GM21723 (cell line): Measurements from ENCODE around the gene SLA2.
"Not testable (repeated sequence)": the region's sequence is repeated elsewhere in the genome, so short reads cannot be mapped to it uniquely, and the experiment has no call there.

Experiments
- ATAC-seq: cut with Tn5 transposase; IDR thresholded peaks from one replicate; pipeline ENCODE4 v1.9.1; 2021; ENCODE audit warnings: mild to moderate bottlenecking, moderate library complexity; ENCODE audit not compliant: unreplicated experiment

SLA2 gene

GRCh38 chr20:36646678-36647077, 682 bp upstream of the SLA2 start:
- ATAC-seq, result no peak

GRCh38 chr20:36645353-36645752, 643 bp downstream of the SLA2 start:
- ATAC-seq, result no peak

GRCh38 chr20:36644706-36645095, 1.3 kb downstream of the SLA2 start:
- no peak for ATAC-seq

GRCh38 chr20:36644032-36644705, 1.8 kb downstream of the SLA2 start:
- no peak for ATAC-seq

GRCh38 chr20:36642136-36642535, 3.9 kb downstream of the SLA2 start:
- ATAC-seq, result no peak

GRCh38 chr20:36641506-36641843, 4.5 kb downstream of the SLA2 start:
- ATAC-seq, result no peak

GRCh38 chr20:36638876-36639400, 7.1 kb downstream of the SLA2 start:
- not testable (repeated sequence) for ATAC-seq

GRCh38 chr20:36634342-36634741, 11.7 kb downstream of the SLA2 start:
- no peak for ATAC-seq

GRCh38 chr20:36633285-36633772, 12.7 kb downstream of the SLA2 start:
- ATAC-seq, result no peak

GRCh38 chr20:36632487-36633284, 13.3 kb downstream of the SLA2 start:
- ATAC-seq, result no peak

GRCh38 chr20:36632147-36632486, 13.9 kb downstream of the SLA2 start:
- no peak for ATAC-seq

GRCh38 chr20:36631646-36632045, 14.3 kb downstream of the SLA2 start:
- no peak for ATAC-seq

GRCh38 chr20:36629719-36630681, 16.0 kb downstream of the SLA2 start:
- ATAC-seq, result no peak

- no peak for ATAC-seq
These were observed 17.9 kb downstream of the SLA2 start for GRCh38 chr20:36628076-36628475.

GRCh38 chr20:36624944-36625324, 21.1 kb downstream of the SLA2 start:
- ATAC-seq, result no peak

- no peak for ATAC-seq
These were observed 21.7 kb downstream of the SLA2 start for GRCh38 chr20:36624068-36624943.

GRCh38 chr20:36623444-36623843, 22.6 kb downstream of the SLA2 start:
- ATAC-seq, result no peak

GRCh38 chr20:36620917-36621316, 25.1 kb downstream of the SLA2 start:
- no peak for ATAC-seq

- ATAC-seq, result no peak
These were observed 31.0 kb downstream of the SLA2 start for GRCh38 chr20:36614781-36615557.
